ENCODE measurements around the gene MAB21L3. TPM values are rescaled to one million over a fixed set of nuclear protein-coding genes. Genes with fewer than 3 reads are reported as not detected.

MAB21L3 gene
- polyA plus RNA-seq (ENCODE audit: insufficient read length in 4 of 4), result 1 to 10 TPM in 1 of 4 donors, under 1 TPM in 3; 0.71 to 1.1 (median 0.80) TPM

DNA sequence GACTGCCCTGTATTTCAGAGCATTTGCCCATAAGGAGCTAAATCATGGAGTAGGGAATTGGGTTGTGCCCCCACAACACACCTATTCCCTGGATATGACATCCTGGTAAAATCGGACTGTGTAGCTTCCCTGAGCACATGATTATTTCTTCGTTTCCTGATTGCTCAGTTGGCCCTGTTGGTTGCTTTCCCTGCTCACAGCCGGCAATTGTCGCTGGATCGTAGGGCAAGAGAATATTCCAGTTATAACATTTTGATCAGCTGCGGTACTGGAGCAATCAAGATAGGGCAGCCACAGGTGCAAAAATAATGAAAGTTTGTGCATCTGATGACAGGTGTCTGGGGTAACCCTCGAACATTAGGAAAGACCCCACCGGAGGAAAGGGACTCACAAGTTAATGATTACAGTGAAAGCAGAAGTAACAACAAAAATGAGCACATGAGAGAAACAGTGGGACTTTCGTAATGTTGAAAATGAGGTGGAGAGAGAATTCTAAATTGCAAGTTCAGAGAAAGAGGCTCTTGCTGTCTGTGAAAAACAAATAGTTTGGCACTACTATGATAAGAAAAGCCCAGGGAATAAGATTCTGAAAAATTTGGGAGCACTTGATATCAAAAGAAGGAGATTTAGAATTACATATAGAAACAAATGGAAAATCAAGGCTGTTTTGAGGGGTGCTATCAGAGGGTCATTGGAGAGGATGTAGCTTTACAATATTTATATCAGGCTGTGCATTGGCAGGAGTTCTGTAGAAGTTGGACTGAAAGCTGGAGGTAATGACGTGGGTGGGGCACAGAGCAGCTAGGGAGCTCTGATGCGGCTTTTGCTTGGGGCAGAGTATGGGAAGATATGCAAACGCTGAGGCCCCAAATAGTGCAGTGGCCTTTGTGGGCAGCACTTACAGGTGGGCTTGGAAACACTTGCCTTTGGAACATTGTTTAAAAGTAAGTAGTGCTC is at the start of gene MAB21L3:
Gene MAB21L3, plus strand, starts transcription at position 833 of the 957 bp plus-strand sequence. CDS start 1,217 bp downstream, outside the sequence.
- no peak for DNase-seq (ENCODE audit: low read depth in 4 of 4, low spot score in 3 of 4)

- no peak for DNase-seq (ENCODE audit: low read depth in 4 of 4, low spot score in 3 of 4)
Measured at GRCh38 chr1:116062201-116062600, 49.0 kb upstream of the MAB21L3 start.

DNA sequence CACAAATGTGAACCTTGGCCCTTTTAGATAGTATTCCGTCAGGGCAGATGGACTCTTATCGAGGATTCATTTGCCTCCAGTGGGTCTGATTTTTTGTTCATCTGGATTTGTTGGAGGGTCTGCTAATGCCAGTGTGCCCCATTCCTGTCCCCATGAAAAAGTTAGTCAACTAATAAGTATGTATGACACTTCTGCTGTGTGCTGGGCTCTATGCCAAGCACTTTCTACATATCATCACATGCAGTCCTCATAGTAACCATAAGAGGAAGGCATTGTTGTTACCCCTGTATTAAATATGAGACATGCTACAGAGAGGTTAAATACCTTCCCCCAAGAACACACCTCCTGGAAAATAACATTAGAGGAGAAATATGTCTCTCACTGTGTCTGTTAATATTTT is 46.6 kb upstream of the MAB21L3 start:
- DNase-seq (ENCODE audit: low read depth in 4 of 4, low spot score in 3 of 4), result no peak

DNA sequence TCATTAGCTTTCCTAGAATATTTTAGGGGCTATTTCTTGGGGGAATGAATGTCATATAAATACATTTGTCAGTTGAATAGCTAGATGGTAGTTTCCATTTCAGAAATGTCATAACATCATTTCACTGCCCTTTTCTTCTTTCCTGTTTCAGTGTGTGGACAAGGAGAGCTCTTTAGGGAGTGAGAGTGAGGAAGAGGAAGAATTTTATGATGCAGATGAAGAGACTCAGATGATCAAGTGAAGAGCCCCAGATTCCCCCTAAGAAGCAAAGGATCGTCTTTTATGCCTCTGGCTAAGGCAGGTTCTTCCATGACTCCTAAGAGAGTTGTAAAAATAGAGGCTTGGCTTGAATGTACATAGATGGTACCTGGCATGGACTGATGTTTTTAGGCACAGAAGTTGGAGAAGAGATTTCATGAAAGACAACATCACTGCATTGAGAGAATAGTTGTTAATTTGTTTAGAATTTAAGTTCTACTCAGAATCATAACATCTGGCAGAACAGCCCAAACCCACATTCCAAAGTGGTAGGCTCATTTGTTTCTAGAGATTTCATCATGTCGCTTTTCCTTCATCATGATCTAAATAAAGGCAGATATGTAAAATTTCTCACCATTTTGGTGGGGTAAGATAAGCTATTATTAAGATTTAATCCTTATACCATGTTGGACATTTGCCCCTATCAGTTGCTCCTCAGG is 44.2 kb upstream of the MAB21L3 start:
- no peak for DNase-seq (ENCODE audit: low read depth in 4 of 4, low spot score in 3 of 4)

DNA sequence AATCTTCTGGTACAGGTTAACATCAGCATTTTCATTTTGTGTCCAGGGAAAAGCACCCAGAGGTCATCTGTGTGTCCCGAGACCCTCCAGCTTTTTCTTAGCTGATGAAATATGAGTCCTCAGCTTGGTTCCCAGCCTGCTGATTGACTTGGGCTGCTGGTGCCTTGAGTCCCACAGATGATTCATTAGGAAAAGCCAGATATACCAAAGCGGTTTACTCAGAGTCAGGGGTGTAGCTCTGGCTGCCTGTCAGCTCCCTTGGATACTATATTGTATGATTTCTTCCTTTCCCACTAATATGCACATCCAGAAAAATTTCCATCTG is 43.7 kb upstream of the MAB21L3 start:
- no peak for DNase-seq (ENCODE audit: low read depth in 4 of 4, low spot score in 3 of 4)

- DNase-seq (ENCODE audit: low read depth in 4 of 4, low spot score in 3 of 4), result no peak
Measured at GRCh38 chr1:116075575-116075974, 35.6 kb upstream of the MAB21L3 start.

- DNase-seq (ENCODE audit: low read depth in 4 of 4, low spot score in 3 of 4), result no peak
Measured at GRCh38 chr1:116075990-116076389, 35.2 kb upstream of the MAB21L3 start.

DNA sequence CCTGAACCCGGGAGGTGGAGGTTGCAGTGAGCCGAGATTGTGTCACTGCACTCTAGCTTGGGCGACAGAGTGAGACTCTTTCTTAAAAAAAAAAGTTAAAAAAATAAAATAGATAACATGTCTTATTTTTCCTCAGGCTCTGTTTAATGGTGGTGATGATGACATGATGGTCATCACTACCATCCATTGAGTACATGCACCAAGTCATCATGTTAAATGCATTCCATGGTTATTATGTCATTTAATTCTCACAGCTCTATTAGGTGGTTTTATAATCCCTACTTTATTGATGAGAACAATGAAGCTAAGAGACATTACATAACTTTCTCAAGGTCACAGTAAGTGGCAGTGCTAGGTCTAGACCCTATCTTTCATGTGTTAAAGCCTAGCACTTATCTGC is 34.4 kb upstream of the MAB21L3 start:
- DNase-seq (ENCODE audit: low read depth in 4 of 4, low spot score in 3 of 4), result no peak

DNA sequence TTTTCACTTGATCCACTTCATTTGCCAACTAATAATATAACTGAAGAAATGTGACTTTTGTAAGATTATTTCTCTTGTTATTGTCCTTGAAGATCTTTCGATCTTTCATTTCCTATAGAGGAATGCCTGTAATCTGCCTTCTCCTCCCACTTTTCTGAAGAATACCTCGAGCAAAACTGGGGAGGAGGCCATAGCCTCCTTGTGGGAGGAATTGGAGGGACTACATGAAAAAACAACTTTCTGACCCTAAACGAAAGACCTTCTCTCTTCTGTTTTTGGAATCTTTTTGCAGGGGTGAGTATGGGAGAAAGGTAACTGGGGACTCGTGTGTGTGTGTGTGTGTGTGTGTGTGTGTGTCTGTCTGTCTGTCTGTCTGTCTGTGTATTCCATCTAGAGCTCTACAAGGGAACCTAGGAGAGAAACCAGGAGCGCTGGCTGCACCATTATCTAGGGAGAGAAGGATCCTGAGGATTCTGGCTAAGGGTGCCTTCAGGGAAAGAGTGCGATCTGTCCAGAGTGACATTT is 32.4 kb upstream of the MAB21L3 start:
- DNase-seq (ENCODE audit: low read depth in 4 of 4, low spot score in 3 of 4), result no peak

DNA sequence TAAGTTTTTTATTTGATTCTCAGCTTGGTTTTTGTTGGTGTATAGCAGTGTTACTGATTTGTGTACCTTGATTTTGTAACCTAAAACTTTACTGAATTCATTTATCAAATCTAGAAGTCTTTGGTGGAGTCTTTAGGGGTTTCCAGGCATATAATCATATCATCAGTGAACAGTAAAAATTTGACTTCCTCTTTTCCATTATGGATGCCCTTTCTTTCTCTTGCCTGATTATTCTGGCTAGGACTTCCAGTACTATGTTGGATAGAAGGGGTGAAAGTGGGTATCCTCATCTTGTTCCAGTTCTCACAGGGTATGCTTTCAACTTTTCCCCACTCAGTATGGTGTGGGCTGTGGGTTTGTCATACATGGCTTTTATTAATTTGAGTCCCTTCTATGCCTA is 23.6 kb upstream of the MAB21L3 start:
- no peak for DNase-seq (ENCODE audit: low read depth in 4 of 4, low spot score in 3 of 4)

- DNase-seq (ENCODE audit: low read depth in 4 of 4, low spot score in 3 of 4), result no peak
Measured at GRCh38 chr1:116089870-116090269, 21.3 kb upstream of the MAB21L3 start.

DNA sequence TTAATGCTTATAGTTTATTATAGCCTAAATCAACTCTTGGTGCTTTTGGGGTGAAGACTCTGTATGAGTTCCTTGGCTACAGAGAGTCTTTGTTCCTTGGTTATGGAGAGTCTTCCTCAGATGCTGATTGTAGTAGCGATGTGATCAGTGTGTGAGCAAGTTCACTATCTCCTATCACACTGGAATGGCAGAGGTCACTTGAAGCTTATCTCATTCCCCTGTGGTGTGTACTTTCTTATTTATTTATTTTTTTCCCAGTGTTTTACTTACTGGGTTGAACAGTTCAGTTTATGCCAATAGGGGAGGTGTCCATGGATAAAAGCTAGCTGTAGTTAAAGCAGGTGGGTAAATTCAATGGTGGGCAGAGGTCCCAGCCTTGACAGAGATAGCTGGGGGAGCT is 20.1 kb upstream of the MAB21L3 start:
- no peak for DNase-seq (ENCODE audit: low read depth in 4 of 4, low spot score in 3 of 4)

DNA sequence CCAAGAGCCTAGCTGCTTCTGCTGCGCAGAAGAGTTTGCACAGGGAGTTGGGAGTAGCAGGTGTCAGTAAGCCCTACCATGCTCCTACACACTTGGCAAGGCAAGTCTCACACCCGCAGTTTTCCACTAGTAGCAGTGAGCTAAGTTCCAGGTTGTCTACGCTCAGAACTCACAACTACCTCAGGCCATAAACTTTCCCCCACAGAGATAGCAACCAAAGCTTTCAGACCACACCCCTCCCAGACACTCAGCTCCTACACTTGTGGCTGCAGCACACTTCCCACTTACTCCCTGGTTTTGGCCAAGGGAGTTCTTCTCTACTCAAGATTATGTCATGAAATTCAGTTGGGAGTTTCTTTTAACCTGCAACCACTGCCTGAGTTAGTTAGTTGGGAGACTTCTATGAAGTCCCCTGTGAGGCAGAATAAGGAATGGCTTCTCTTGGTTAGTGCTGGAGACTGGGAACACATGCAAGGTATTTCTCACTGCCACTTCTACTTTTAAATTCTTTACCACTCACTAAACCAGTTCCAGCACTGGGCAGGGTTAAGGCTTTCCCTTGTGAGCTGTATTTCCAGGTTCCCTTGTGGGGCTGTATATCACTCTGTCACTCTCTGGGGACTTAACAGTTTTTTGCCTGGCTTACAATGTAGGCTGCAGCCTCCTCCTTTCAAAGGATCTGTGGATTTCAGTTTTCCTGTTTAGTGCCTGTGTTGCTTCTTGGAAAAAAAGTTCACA is 18.3 kb upstream of the MAB21L3 start:
- DNase-seq (ENCODE audit: low read depth in 4 of 4, low spot score in 3 of 4), result no peak

GRCh38 chr1:116095027-116095426 is 16.2 kb upstream of the MAB21L3 start:
- no peak for DNase-seq (ENCODE audit: low read depth in 4 of 4, low spot score in 3 of 4)

DNA sequence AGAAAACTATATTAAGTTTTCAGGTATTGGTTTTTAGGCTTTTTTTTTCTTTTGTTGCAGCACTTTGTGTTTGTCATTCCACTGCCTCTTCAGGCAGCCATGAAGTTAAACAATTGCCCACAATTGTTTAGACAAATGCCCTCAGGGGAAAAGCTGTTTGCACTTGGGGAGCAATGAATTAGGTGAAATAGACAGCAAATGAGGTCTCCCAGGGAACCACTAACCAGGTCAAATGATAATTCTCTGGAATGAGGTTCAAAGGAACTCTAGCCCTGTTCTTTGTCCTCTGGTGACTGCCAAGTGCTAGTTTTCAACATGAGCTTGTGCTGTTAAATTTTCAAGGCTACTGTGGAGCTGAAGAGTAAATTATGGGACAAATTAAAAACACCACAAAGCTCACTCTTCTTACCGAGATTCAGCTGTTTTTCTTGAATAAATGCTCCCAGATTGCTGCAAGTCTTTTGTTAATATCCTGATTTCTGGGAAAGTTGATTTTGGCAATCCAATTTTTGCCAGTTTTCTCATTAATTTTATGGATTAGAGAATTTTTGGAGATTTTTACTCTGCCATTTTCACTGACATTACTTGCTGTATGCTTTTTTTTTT is 15.1 kb upstream of the MAB21L3 start:
- no peak for DNase-seq (ENCODE audit: low read depth in 4 of 4, low spot score in 3 of 4)

DNA sequence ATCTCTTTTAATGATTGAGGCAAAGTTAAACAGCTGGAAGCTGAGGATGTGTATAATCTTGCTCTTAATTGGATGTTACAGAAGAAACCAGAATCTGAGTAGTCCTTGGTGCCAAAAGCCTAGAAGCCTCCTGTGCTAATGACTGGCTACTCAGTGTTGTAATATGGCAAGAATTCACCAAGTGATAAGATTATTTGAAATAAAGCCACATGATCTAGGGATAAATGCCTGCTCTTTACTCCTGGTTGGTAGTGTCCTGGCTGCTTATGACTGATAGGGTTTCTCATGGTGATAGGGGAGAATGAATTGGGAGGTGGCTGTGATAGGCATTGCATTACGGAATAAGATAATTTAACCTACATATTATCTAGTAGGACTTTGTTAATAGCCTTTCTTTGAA is 13.6 kb upstream of the MAB21L3 start:
- no peak for DNase-seq (ENCODE audit: low read depth in 4 of 4, low spot score in 3 of 4)

- no peak for DNase-seq (ENCODE audit: low read depth in 4 of 4, low spot score in 3 of 4)
Measured at GRCh38 chr1:116099379-116099778, 11.8 kb upstream of the MAB21L3 start.

DNA sequence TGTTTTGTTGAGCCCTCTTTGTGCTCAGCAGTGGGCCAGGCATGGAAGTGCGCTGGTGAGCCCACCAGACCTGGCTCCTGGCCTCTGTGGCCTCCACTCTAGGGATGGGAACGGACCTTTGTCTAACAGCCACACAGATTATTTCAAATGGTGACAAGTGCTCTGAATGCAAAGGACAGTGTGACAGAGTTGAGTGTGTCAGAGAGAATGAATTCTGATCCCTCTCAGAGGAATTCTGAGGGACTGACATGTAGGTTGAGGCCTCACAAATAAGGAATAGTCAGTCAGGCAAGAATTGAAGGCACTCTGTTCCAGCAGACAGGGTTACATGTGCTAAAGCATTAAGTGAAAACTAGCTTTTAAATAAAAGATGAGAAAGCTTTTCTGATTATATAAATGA is 11.3 kb upstream of the MAB21L3 start:
- DNase-seq (ENCODE audit: low read depth in 4 of 4, low spot score in 3 of 4), result no peak

- DNase-seq (ENCODE audit: low read depth in 4 of 4, low spot score in 3 of 4), result no peak
Measured at GRCh38 chr1:116104667-116105066, 6.5 kb upstream of the MAB21L3 start.

DNA sequence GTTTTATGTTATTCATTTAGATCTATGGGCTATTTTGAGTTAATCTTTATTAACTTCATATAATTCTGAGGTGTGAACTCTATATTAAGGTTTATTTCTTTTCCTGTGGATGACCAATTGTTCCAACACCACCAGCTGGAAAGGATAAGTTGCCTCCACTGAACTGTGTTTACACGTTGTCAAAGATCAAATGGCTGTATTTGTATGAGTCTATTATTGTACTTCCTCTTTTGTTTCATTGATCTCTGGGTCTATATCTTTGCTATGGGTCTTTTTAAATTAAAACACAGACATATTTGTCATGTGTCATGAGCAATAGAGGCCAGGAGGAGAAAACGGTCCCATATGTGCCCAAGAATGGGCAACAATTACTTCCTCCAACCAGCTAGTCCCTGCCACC is 5.2 kb upstream of the MAB21L3 start:
- DNase-seq (ENCODE audit: low read depth in 4 of 4, low spot score in 3 of 4), result no peak

DNA sequence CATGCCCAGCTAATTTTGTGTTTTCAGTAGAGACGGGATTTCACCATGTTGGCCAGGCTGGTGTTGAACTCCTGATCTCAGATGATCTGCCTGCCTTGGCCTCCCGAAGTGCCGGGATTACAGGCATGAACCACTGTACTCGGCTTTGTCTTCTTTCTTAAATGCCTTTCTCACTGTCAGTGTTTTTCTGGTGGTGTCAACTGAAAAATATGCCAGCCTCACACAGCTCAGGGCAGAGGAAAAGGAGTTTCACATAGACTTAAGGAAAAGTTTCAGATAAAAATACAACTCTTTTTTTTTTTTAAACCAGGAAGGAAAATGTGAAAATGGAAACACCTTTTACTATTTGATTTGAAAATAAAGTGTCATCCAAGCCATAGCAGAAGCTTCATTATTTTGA is 4.6 kb upstream of the MAB21L3 start:
- no peak for DNase-seq (ENCODE audit: low read depth in 4 of 4, low spot score in 3 of 4)

Measured in right renal pelvis (tissue), 4 donors.